ENCODE results near the gene SPPL2B.
A peak's percentile ranks its signal among the peaks of the same experiment; 100 is the strongest.

SPPL2B gene

GRCh38 chr19:2290441-2291184 lies 37.9 kb upstream of the SPPL2B start:
- H3K4me1 Mint-ChIP-seq: peaks cover 45% of the 10 kb centered on the region
- H3K27ac Mint-ChIP-seq: peak overlapping the region in 1 of 2 donors; percentile 67
- DNase-seq: no peak
- H3K9me3 Mint-ChIP-seq: no peaks in the 10 kb centered on the region
- peak overlapping the region; percentile 71 to 94 for H3K4me3 Mint-ChIP-seq
- peaks cover 31% of the 10 kb centered on the region for H3K27me3 Mint-ChIP-seq
- ATAC-seq: peak; percentile 32

- DNase-seq (no peak), ATAC-seq (no peak)
- H3K27ac Mint-ChIP-seq: no peak overlapping the region
- peak overlapping the region; percentile 71 to 94 for H3K4me3 Mint-ChIP-seq
- peaks cover 31% of the 10 kb centered on the region for H3K27me3 Mint-ChIP-seq
- no peaks in the 10 kb centered on the region for H3K9me3 Mint-ChIP-seq
- H3K4me1 Mint-ChIP-seq: peaks cover 45% of the 10 kb centered on the region
Measured at GRCh38 chr19:2291185-2291751, 37.2 kb upstream of the SPPL2B start.

DNA sequence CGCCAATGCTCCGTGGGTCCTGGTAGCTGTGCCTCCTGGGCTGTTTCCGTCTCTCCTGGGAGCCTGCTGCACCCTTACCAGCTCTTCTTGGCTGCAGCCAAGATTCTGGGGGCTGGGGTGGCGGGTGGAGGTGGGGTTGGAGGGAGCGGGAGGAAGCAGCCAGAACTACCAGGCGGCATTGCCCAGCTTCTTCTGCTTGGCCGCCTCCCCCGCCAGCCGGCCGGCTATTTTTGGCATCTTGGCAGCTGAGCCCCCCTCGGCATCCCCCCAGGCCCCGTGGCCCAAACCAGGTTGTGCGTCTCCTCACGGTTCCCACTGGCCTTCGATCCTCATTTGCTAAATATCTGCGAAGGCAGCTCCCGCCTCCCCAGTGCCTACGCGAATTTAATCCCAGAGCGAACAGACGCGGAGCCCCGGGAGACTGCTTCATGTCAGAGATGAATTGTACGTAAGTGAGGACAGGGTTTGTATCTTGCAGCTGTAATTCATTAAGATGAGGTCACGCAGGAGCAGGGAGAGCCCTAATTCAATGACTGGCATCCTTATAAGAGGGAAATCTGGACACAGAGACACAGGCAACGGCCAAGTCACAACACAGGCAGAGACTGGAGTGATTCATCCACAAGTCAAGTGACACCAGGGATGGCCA lies 33.7 kb upstream of the SPPL2B start:
- Mint-ChIP-seq H3K4me1 (peaks cover 26% of the 10 kb centered on the region), H3K27ac (no peak overlapping the region), H3K27me3 (peaks cover 11% of the 10 kb centered on the region), H3K4me3 (no peak overlapping the region), H3K9me3 (no peaks in the 10 kb centered on the region)
- ATAC-seq: no peak
- no peak for DNase-seq

DNA sequence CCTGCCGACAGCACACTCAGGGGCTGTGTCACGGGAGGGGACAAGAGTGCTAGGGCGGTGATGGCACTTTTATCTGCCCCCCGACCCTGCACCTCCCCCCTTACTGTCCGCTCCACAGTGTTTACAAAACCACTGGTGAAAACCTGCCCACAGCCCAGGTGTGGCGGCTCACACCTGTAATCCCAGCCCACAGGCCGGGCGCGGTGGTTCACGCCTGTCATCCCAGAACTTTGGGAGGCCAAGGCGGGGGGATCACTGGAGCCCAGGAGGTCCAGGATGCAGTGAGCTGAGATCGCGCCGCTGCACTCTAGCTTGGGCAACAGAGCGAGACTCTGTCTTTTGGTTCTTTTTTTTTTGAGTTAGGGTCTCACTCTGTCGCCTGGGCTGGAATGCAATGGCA lies 32.3 kb upstream of the SPPL2B start:
- Mint-ChIP-seq H3K4me3 (no peak overlapping the region), H3K27me3 (peaks cover 2% of the 10 kb centered on the region), H3K9me3 (no peaks in the 10 kb centered on the region), H3K27ac (no peak overlapping the region), H3K4me1 (peaks cover 15% of the 10 kb centered on the region)
- DNase-seq (no peak), ATAC-seq (no peak)

- Mint-ChIP-seq H3K4me1 (peaks cover 17% of the 10 kb centered on the region), H3K27me3 (peaks cover 46% of the 10 kb centered on the region), H3K9me3 (no peaks in the 10 kb centered on the region), H3K27ac (peak overlapping the region in 1 of 2 donors; percentile 6), H3K4me3 (no peak overlapping the region)
- DNase-seq: no peak
- ATAC-seq: no peak
Measured at GRCh38 chr19:2300533-2300932, 28.0 kb upstream of the SPPL2B start.

- peaks cover 66% of the 10 kb centered on the region for H3K27me3 Mint-ChIP-seq
- no peaks in the 10 kb centered on the region for H3K9me3 Mint-ChIP-seq
- no peak for DNase-seq
- peak; percentile 49 for ATAC-seq
- H3K27ac Mint-ChIP-seq: no peak overlapping the region
- H3K4me3 Mint-ChIP-seq: peak overlapping the region; percentile 38 to 56
- H3K4me1 Mint-ChIP-seq: peaks cover 17% of the 10 kb centered on the region
Measured at GRCh38 chr19:2302319-2303210, 25.9 kb upstream of the SPPL2B start.

DNA sequence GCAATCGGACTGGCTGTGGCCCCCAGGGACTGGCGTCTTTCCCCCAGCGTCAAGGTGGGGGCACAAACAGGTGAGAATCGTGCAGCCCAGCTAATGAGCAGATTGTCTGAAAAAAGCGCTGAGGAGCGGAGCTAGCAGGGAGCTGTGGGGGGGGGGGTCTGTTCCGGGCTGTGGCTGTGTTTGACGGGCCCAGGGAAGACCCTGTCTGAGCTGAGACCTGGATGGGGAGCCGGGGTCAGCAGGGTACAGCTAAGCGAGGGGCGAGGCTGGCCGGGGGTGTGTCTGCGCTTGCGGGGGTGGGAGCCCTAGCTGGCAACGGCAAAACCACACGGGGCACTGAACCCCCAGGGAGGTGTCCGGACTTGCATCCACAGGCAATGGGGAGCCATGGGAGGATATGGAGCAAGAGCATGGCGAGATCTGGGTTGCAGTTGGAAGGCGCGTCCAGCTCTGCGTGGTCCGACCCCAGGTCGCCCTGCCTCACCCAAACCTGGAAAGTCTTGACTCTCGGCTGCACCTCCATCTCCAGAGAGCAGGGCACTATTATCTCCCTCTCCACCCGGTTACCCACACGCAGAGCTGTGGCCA lies 25.2 kb upstream of the SPPL2B start:
- H3K27ac Mint-ChIP-seq: no peak overlapping the region
- no peak for ATAC-seq
- no peaks in the 10 kb centered on the region for H3K9me3 Mint-ChIP-seq
- peak overlapping the region in 1 of 2 donors; percentile 56 for H3K4me3 Mint-ChIP-seq
- DNase-seq: no peak
- H3K4me1 Mint-ChIP-seq: peaks cover 18% of the 10 kb centered on the region
- H3K27me3 Mint-ChIP-seq: peaks cover 72% of the 10 kb centered on the region

DNA sequence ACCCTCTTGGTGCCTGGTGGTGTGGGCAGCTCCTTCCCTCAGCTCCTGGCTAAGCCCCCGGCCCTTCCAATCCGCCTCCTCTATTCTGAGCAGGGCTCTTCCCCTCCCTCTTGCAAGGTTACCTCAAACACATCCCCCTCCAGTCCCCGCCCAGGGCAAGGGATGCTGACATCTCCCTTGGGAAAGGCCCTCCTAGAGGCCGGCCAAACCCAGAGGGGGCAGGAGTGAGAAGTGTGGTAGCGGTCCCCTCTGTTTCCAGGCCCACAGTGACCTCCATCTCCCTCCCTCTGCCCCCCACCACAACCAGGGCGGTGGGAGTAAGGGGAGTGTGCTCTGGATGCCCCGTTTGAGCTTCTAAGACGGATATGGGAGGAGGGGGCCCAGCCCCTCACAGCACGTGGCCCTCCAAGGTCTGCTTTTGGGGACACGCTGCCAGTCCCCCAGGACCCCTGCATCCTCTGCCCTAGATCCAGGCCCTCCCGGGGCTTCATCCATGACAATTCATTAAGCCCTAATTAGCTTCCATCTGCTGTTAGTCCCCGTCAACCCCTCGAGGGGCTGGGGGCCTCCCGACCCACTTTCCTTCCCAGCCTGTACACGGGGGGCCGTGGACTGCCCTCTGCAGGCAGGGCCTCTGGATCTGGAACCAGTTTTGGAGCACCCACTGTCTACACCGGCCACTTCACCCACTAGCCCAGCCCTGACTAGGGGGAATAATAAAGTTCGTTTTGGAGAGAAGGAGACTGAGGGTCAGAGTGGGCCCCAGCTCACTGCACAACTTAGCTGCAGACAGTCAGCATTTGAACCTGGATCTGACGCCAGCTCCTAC lies 22.8 kb upstream of the SPPL2B start:
- no peak overlapping the region for H3K27ac Mint-ChIP-seq
- DNase-seq (no peak), ATAC-seq (no peak)
- H3K4me1 Mint-ChIP-seq: peaks cover 34% of the 10 kb centered on the region
- no peaks in the 10 kb centered on the region for H3K9me3 Mint-ChIP-seq
- no peak overlapping the region for H3K4me3 Mint-ChIP-seq
- peaks cover 96% of the 10 kb centered on the region for H3K27me3 Mint-ChIP-seq

DNA sequence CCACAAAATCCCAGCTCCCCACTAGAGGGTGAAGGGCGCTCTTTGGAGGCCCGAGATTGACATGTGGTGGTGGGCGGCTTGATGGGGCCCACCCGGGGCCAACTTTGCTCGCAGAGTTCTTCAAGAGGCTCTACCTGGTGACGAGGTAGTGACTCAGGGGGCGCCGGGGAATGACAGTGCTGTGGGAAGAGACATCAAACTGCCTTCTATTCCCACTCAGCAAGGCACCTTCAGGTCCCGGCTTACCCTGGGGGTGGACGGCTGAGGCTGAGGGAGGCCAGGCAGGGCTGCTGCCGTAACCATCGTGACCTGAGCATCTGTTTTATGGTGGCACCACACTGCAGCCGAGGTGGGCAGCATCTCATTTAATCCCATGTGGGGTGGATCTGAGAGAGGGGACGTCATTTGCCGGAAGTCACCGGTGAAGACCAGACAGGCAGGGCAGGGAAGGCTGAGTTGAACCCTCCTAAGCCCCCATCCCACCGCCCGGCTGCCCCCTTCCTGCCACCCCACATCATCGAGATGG lies 22.1 kb upstream of the SPPL2B start:
- H3K9me3 Mint-ChIP-seq: no peaks in the 10 kb centered on the region
- DNase-seq: no peak
- H3K27me3 Mint-ChIP-seq: peaks cover 96% of the 10 kb centered on the region
- H3K4me1 Mint-ChIP-seq: peaks cover 34% of the 10 kb centered on the region
- H3K27ac Mint-ChIP-seq: peak overlapping the region in 1 of 2 donors; percentile 48
- no peak for ATAC-seq
- H3K4me3 Mint-ChIP-seq: no peak overlapping the region

- ATAC-seq: no peak
- Mint-ChIP-seq H3K27me3 (peaks cover 92% of the 10 kb centered on the region), H3K9me3 (no peaks in the 10 kb centered on the region), H3K4me1 (peaks cover 34% of the 10 kb centered on the region), H3K4me3 (no peak overlapping the region), H3K27ac (no peak overlapping the region)
- DNase-seq: no peak
Measured at GRCh38 chr19:2306971-2307370, 21.5 kb upstream of the SPPL2B start.

DNA sequence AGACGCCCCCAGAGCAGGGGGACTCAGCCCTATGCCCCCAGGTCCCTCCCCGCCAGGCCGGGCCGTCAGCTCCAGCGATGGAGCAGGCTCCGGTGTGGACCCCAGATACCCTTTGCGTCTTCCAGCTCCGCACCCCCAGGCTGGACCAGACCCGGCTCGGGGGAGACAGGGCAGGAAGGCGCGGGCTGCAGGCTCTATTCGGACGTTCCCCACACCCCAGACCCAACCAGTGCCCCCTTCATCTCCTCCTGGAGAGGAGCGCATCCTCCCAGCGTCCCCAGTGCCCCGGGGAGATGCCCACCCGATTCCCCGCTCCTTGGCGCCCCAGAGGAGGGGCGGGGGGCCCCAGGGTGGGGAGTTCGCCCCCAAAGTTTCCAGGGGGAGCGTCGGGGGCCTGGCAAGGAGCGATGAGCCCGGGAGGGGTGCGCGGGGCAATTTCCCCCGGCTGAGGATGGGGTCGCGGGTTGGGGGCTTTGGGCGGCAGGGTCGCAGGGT lies 20.9 kb upstream of the SPPL2B start:
- DNase-seq (no peak), ATAC-seq (no peak)
- Mint-ChIP-seq H3K27ac (no peak overlapping the region), H3K27me3 (peaks cover 92% of the 10 kb centered on the region), H3K4me3 (peak overlapping the region in 1 of 2 donors; percentile 45), H3K4me1 (peaks cover 34% of the 10 kb centered on the region), H3K9me3 (no peaks in the 10 kb centered on the region)

GRCh38 chr19:2308114-2308556 lies 20.3 kb upstream of the SPPL2B start, which contains the start of gene LINGO3:
LINGO3 (minus strand) TSS chr19:2308154; CDS start chr19:2291776, 16,378 bp downstream.
- no peaks in the 10 kb centered on the region for H3K9me3 Mint-ChIP-seq
- peaks cover 34% of the 10 kb centered on the region for H3K4me1 Mint-ChIP-seq
- ATAC-seq: peak; percentile 21
- H3K4me3 Mint-ChIP-seq: peak within 1 kb of the TSS; percentile 46 to 76
- H3K27me3 Mint-ChIP-seq: peaks cover 92% of the 10 kb centered on the region
- no peak for DNase-seq
- H3K27ac Mint-ChIP-seq: no peak within 1 kb of the TSS

DNA sequence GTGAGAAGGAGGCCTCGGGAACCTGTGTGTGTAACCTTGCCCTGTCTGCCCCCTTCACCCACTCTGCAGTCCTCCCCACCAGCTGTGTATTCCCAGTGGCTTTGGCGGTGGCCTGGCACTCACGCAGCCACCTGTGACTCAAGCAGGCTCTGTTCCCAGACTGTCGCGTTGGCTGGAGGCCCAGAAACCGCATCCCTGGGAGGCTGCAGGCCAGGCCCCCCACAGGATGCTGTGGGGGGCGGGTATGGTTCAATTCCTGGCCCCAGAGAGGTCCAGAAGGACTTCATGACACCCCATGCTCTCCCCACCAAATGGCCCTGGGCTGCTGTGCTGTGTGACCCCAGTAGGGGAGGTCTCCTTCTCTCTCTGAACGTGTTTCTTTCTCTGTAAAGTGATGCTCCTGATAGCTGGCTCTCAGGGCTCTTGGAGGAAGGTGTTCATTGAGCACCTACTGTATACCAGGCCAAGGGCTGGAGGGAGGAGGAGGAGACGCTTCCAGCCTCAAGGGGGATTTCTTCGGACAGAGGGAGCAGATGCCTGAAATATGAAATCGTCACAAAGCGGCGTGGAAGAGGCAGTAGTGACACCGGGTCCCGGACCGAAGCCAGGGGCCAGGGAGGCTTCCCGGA lies 18.6 kb upstream of the SPPL2B start:
- H3K4me1 Mint-ChIP-seq: peaks cover 26% of the 10 kb centered on the region
- peaks cover 5 to 7% of the 10 kb centered on the region in 2 donors for H3K9me3 Mint-ChIP-seq
- DNase-seq (no peak), ATAC-seq (no peak)
- no peak overlapping the region for H3K4me3 Mint-ChIP-seq
- H3K27me3 Mint-ChIP-seq: peaks cover 92% of the 10 kb centered on the region
- peak overlapping the region in 1 of 2 donors; percentile 48 for H3K27ac Mint-ChIP-seq

All from stimulated activated naive CD8-positive, alpha-beta T cell treated with anti-CD3 and anti-CD28 coated beads, Interleukin-15, amount 100 ng/mL, for 72 hours (primary cell).